A549 (cell line): ENCODE results near the gene KREMEN1. TPM values are rescaled to one million over a fixed set of nuclear protein-coding genes. Genes with fewer than 3 reads are reported as not detected.

Experiments used
- ATAC-seq, 2 experiments: fragments of 200-7000 bp in 1 of 2; fragments of >200 bp in 1 of 2; cut with Nextera tagmentation in 1 of 2; cut with Tn5 transposase in 1 of 2; 3 replicates each; pipeline versions ENCODE4 v1.8.0 to v1.9.1; 2018 to 2020; ENCODE audit warnings: mild to moderate bottlenecking in 1 of 2, moderate library complexity in 1 of 2
- CTCF ChIA-PET: fragments of 300-600 bp; sonication (Branson Sonifier 250); formaldehyde crosslinking; extraction: SDS; loops from one replicate; lab custom pipeline; 2021; ENCODE audit warnings: antibody characterized with exemption, inconsistent platforms; lab: Yijun Ruan, JAX
- POLR2A ChIA-PET: fragments of 350-600 bp; formaldehyde crosslinking; extraction: SDS; loops from one replicate; lab custom pipeline; 2021; ENCODE audit warnings: antibody characterized with exemption, inconsistent platforms; lab: Yijun Ruan, JAX
- DNase-seq, 2 experiments: peaks; one replicate each; pipeline versions ENCODE4 v3.0.0 to v3.0.0-alpha.2; 2011 to 2016; ENCODE audit warnings: low read depth in 1 of 2, low spot score in 1 of 2
- FAIRE-seq: peaks from 2 replicates; lab custom pipeline; 2011; peaks lifted over from hg19 to GRCh38; lab: Jason Lieb, UNC
- H3K27ac ChIP-seq, 2 experiments: fragments of >200 bp; sonication (Bioruptor Twin); formaldehyde crosslinking; 3 replicates each; pipeline ENCODE4 v1.5.1; 2016 to 2017
- H3K4me1 ChIP-seq: fragments of >200 bp; sonication (Bioruptor Twin); formaldehyde crosslinking; 3 replicates; pipeline ENCODE4 v1.6.1; 2016
- H3K4me2 ChIP-seq: fragments of >200 bp; sonication (Bioruptor Twin); formaldehyde crosslinking; 3 replicates; pipeline ENCODE4 v1.6.1; 2016
- H3K4me3 ChIP-seq: fragments of >200 bp; sonication (Bioruptor Twin); formaldehyde crosslinking; 3 replicates; pipeline ENCODE4 v1.5.1; 2016
- H3K9me3 ChIP-seq: fragments of >200 bp; sonication (Bioruptor Twin); formaldehyde crosslinking; 3 replicates; pipeline ENCODE4 v1.6.1; 2016
- BHLHE40 ChIP-seq: IDR thresholded peaks from 2 replicates; pipeline ENCODE4 v1.6.1; 2012; ENCODE audit warnings: low read depth, low read length, inconsistent platforms
- CBX2 ChIP-seq: fragments of 200-600 bp; sonication (generic); IDR thresholded peaks from 2 replicates; pipeline ENCODE4 v1.6.1; 2016; ENCODE audit warnings: low read depth, mild to moderate bottlenecking, borderline replicate concordance
- CEBPB ChIP-seq, 2 experiments: fragments of >200 bp in 1 of 2; sonication (Bioruptor Twin) in 1 of 2; formaldehyde crosslinking in 1 of 2; IDR thresholded peaks; 2 replicates each; pipeline ENCODE4 v1.6.1; 2012 to 2016
- CHD2 ChIP-seq: fragments of 150-350 bp; IDR thresholded peaks from 2 replicates; pipeline ENCODE4 v1.6.1; 2014; ENCODE audit warnings: low read length; ENCODE audit not compliant: partially characterized antibody
- CHD4 ChIP-seq: fragments of 200-600 bp; sonication (generic); IDR thresholded peaks from 2 replicates; pipeline ENCODE4 v1.6.1; 2016; ENCODE audit warnings: antibody characterized with exemption, mild to moderate bottlenecking, borderline replicate concordance
- CTCF ChIP-seq: fragments of >200 bp; sonication (Bioruptor Twin); formaldehyde crosslinking; IDR thresholded peaks from 3 replicates; pipeline ENCODE4 v1.5.1; 2016
- E2F6 ChIP-seq: IDR thresholded peaks from 2 replicates; pipeline ENCODE4 v1.6.1; 2012; ENCODE audit warnings: low read depth, borderline replicate concordance
- EHF ChIP-seq: fragments of 250-450 bp; sonication (Bioruptor Pico); IDR thresholded peaks from 2 replicates; pipeline ENCODE4 v1.5.0; 2020; ENCODE audit warnings: mild to moderate bottlenecking
- EP300 ChIP-seq, 2 experiments: fragments of >200 bp; sonication (Bioruptor Twin); formaldehyde crosslinking; IDR thresholded peaks; 2 replicates in 1 of 2; 3 replicates in 1 of 2; pipeline ENCODE4 v1.6.1; 2016 to 2017
- ESRRA ChIP-seq: fragments of 150-350 bp; IDR thresholded peaks from 2 replicates; pipeline ENCODE4 v1.6.1; 2014; ENCODE audit warnings: mild to moderate bottlenecking, low read length, borderline replicate concordance
- FOSL2 ChIP-seq, 2 experiments: fragments of 450-650 bp in 1 of 2; fragments of >200 bp in 1 of 2; sonication (Bioruptor Twin) in 1 of 2; formaldehyde crosslinking; IDR thresholded peaks; 2 replicates each; pipeline versions ENCODE4 v1.5.0 to v1.6.1; 2016 to 2020; ENCODE audit warnings: mild to moderate bottlenecking in 1 of 2, moderate library complexity in 1 of 2
- FOXS1 ChIP-seq: fragments of 250-450 bp; sonication (Bioruptor Pico); IDR thresholded peaks from 2 replicates; pipeline ENCODE4 v1.5.0; 2020; ENCODE audit warnings: mild to moderate bottlenecking, moderate library complexity
- HES2 ChIP-seq: fragments of >200 bp; sonication (Bioruptor Twin); formaldehyde crosslinking; IDR thresholded peaks from 2 replicates; pipeline ENCODE4 v1.6.1; 2016
- HEYL ChIP-seq: fragments of 250-450 bp; sonication (Bioruptor Pico); IDR thresholded peaks from 2 replicates; pipeline ENCODE4 v1.8.0; 2021; ENCODE audit warnings: mild to moderate bottlenecking, moderate library complexity
- HOXA7 ChIP-seq: fragments of 250-450 bp; sonication (Bioruptor Pico); IDR thresholded peaks from 2 replicates; pipeline ENCODE4 v1.5.0; 2020; ENCODE audit warnings: mild to moderate bottlenecking, moderate library complexity
- JUN ChIP-seq, 2 experiments: fragments of >200 bp; sonication (Bioruptor Twin); formaldehyde crosslinking; IDR thresholded peaks; 2 replicates in 1 of 2; 3 replicates in 1 of 2; pipeline ENCODE4 v1.6.1; 2016 to 2017
- MAFK ChIP-seq: fragments of 450-650 bp; IDR thresholded peaks from 2 replicates; pipeline ENCODE4 v1.6.1; 2014; ENCODE audit not compliant: partially characterized antibody
- NFE2L2 ChIP-seq: fragments of 150-350 bp; conservative IDR thresholded peaks from 2 replicates; pipeline ENCODE4 v1.6.1; 2014; ENCODE audit warnings: low read length
- NR3C1 ChIP-seq: fragments of >200 bp; sonication (Bioruptor Twin); formaldehyde crosslinking; IDR thresholded peaks from 3 replicates; pipeline ENCODE4 v1.6.1; 2017
- PHF8 ChIP-seq: fragments of 200-600 bp; sonication (generic); IDR thresholded peaks from 2 replicates; pipeline ENCODE4 v1.6.1; 2016; ENCODE audit warnings: low read depth, mild to moderate bottlenecking, antibody characterized with exemption, moderate library complexity, borderline replicate concordance
- RFX5 ChIP-seq: fragments of 450-650 bp; IDR thresholded peaks from 2 replicates; pipeline ENCODE4 v1.7.1; 2014; ENCODE audit warnings: antibody characterized with exemption, mild to moderate bottlenecking, moderate library complexity
- TP53 ChIP-seq: fragments of 250-450 bp; sonication (Bioruptor Pico); IDR thresholded peaks from 2 replicates; pipeline ENCODE4 v1.5.0; 2021; ENCODE audit warnings: mild to moderate bottlenecking, moderate library complexity
- ZC3H11A ChIP-seq: fragments of 450-650 bp; IDR thresholded peaks from 2 replicates; pipeline ENCODE4 v1.6.1; 2014; ENCODE audit warnings: antibody characterized with exemption, mild to moderate bottlenecking
- WGBS: methylation state at CpG from one replicate; pipeline ENCODE4 v1.1.6; 2017; ENCODE audit errors: missing lambda C conversion rate; 5-methylcytosine and 5-hydroxymethylcytosine counted together
- polyA plus RNA-seq, 4 experiments: library from polyadenylated mRNA; depleted of rRNA in 3 of 4; stranded (reverse); fragments of >200 nt; fragmentation: RNase III in 1 of 4; extraction: RNeasy Plus Mini Kit Qiagen cat#74134 plus additional on column Dnase treatment in 1 of 4; gene quantifications; 2 replicates in 3 of 4; 3 replicates in 1 of 4; pipeline ENCODE4 v1.2.3, GENCODE V29; 2011 to 2017
- TF ChIP-seq, protein P1 (sequence below): fragments of 250-450 bp; sonication (Bioruptor Pico); IDR thresholded peaks from 2 replicates; pipeline ENCODE4 v1.5.0; 2021; ENCODE audit warnings: mild to moderate bottlenecking, moderate library complexity, borderline replicate concordance
- TF ChIP-seq, protein P2 (sequence below): fragments of >200 bp; sonication (Bioruptor Twin); formaldehyde crosslinking; IDR thresholded peaks from 3 replicates; pipeline ENCODE4 v1.6.1; 2016

The KREMEN1 gene
- polyA plus RNA-seq, 2 of the 4 experiments (the other 2 are of a cell fraction): 1.7 to 2.5 TPM

GRCh38 chr22:29195118-29195963, 122.5 kb downstream of the KREMEN1 start (continued):
- TF ChIP-seq, protein P1, sequence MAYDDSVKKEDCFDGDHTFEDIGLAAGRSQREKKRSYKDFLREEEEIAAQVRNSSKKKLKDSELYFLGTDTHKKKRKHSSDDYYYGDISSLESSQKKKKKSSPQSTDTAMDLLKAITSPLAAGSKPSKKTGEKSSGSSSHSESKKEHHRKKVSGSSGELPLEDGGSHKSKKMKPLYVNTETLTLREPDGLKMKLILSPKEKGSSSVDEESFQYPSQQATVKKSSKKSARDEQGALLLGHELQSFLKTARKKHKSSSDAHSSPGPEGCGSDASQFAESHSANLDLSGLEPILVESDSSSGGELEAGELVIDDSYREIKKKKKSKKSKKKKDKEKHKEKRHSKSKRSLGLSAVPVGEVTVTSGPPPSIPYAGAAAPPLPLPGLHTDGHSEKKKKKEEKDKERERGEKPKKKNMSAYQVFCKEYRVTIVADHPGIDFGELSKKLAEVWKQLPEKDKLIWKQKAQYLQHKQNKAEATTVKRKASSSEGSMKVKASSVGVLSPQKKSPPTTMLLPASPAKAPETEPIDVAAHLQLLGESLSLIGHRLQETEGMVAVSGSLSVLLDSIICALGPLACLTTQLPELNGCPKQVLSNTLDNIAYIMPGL (CRISPR knock-in tag): no peak
- TF ChIP-seq TP53 (CRISPR knock-in tag): no peak

- TF ChIP-seq FOXS1 (CRISPR knock-in tag) (no peak), MAFK (no peak), EHF (CRISPR knock-in tag) (no peak), RFX5 (no peak), CEBPB (IDR thresholded peaks at IDR 0.05) (no peak), HES2 (no peak), JUN (IDR thresholded peaks at IDR 0.05) (no peak), FOSL2 (IDR thresholded peaks at IDR 0.05) (no peak), FOSL2 (CRISPR knock-in tag; IDR thresholded peaks at IDR 0.05) (no peak), CBX2 (no peak), HEYL (no peak), BHLHE40 (no peak), CHD2 (no peak), E2F6 (no peak), CHD4 (no peak), HOXA7 (no peak)
- TF ChIP-seq, protein P1 (CRISPR knock-in tag): no peak
- TF ChIP-seq, all 56 proteins: peak for 0
- ATAC-seq: no peak
- no peaks in the 10 kb centered on the region for H3K9me3 ChIP-seq
- H3K4me3 ChIP-seq: no peak overlapping the region
- ChIA-PET POLR2A (no interaction called here), CTCF (interaction anchor here (1.2 kb wide), 1 partner anchor 10 kb away, joined by 3 read pairs; the partner anchor contains the start of gene EMID1)
- no peak overlapping the region for H3K27ac ChIP-seq
- no peak overlapping the region for H3K4me2 ChIP-seq
- no peak for DNase-seq
- no peak for FAIRE-seq
- no peaks in the 10 kb centered on the region for H3K4me1 ChIP-seq
- WGBS: 82% methylated on average over 7 of the region's 10 CpGs
These were observed 123.3 kb downstream of the KREMEN1 start for GRCh38 chr22:29195964-29196666.

DNA sequence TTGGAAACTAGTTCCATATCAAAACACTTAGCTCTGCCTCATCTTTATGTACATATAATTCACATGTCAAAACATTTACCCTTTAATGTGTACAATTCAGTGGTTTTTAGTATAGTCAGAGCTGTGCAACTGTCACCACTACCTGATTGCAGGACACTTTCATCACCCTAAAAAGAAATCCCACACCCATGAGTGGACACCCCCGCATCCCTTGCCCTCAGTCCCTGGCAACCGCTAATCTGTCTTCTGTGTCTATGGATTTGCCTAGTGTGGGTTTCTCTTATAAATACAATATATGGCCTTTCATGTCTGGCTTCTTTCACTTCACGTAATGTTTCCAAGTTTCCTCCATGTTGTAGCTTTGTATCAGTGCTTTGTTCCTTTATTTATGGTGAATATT, 124.3 kb downstream of the KREMEN1 start:
- no peak for ATAC-seq
- no peak for FAIRE-seq
- Histone ChIP-seq H3K27ac (no peak overlapping the region), H3K4me3 (no peak overlapping the region), H3K4me1 (no peaks in the 10 kb centered on the region), H3K9me3 (no peaks in the 10 kb centered on the region), H3K4me2 (no peak overlapping the region)
- 74% methylated on average over 3 of the region's 3 CpGs for whole genome bisulfite sequencing
- ChIA-PET POLR2A (no interaction called here), CTCF (interaction anchor here (0.7 to 2.0 kb wide), 6 partner anchors 12 to 162 kb away, joined by 3 to 5 read pairs (median 3); no protein-coding TSS in a partner anchor)
- DNase-seq: no peak
- TF ChIP-seq CTCF: no peak
- no peak for TF ChIP-seq NFE2L2
- TF ChIP-seq, protein P2, sequence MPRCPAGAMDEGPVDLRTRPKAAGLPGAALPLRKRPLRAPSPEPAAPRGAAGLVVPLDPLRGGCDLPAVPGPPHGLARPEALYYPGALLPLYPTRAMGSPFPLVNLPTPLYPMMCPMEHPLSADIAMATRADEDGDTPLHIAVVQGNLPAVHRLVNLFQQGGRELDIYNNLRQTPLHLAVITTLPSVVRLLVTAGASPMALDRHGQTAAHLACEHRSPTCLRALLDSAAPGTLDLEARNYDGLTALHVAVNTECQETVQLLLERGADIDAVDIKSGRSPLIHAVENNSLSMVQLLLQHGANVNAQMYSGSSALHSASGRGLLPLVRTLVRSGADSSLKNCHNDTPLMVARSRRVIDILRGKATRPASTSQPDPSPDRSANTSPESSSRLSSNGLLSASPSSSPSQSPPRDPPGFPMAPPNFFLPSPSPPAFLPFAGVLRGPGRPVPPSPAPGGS: no peak
- no peak for TF ChIP-seq EP300 (IDR thresholded peaks at IDR 0.05)
- no peak for TF ChIP-seq PHF8
- TF ChIP-seq E2F6: no peak
- no peak for TF ChIP-seq ZC3H11A
- no peak for TF ChIP-seq NR3C1
- TF ChIP-seq ESRRA: no peak
- TF ChIP-seq RFX5: no peak
